Measurements from ENCODE around the gene FOXJ3.

DNA sequence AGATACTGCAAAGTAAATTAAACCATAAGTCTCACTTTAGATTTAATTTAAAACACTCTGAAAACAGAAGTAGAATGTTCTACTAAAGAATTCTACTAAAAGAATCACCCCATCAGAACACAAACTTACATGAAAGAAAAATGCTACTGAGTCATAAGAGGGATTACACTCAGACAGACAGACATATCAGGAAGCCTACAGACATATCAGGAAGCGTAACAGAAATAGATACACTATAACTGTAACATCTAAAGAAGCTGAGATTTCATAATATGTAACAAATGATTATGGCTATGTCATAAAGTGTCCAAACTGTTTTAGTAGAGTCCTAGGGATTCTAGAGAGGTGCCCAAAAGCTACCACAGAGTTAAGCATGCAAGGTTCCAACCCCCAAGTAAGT is 23.9 kb downstream of the FOXJ3 start:
- TF ChIP-seq, protein P1, sequence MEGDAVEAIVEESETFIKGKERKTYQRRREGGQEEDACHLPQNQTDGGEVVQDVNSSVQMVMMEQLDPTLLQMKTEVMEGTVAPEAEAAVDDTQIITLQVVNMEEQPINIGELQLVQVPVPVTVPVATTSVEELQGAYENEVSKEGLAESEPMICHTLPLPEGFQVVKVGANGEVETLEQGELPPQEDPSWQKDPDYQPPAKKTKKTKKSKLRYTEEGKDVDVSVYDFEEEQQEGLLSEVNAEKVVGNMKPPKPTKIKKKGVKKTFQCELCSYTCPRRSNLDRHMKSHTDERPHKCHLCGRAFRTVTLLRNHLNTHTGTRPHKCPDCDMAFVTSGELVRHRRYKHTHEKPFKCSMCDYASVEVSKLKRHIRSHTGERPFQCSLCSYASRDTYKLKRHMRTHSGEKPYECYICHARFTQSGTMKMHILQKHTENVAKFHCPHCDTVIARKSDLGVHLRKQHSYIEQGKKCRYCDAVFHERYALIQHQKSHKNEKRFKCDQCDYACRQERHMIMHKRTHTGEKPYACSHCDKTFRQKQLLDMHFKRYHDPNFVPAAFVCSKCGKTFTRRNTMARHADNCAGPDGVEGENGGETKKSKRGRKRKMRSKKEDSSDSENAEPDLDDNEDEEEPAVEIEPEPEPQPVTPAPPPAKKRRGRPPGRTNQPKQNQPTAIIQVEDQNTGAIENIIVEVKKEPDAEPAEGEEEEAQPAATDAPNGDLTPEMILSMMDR (tag by site-specific recombination; IDR thresholded peaks at IDR 0.05): no peak
- no peak for TF ChIP-seq ZNF423 (tag by site-specific recombination; IDR thresholded peaks at IDR 0.05)
- TF ChIP-seq ZNF513 (tag by site-specific recombination; IDR thresholded peaks at IDR 0.05): no peak
- TF ChIP-seq KLF1 (tag by site-specific recombination; IDR thresholded peaks at IDR 0.05): no peak
- no peak for TF ChIP-seq ZNF10 (tag by site-specific recombination; IDR thresholded peaks at IDR 0.05)
- TF ChIP-seq PRDM6 (tag by site-specific recombination; IDR thresholded peaks at IDR 0.05): no peak
- TF ChIP-seq ZNF146 (tag by site-specific recombination; IDR thresholded peaks at IDR 0.05): no peak
- TF ChIP-seq RBAK (tag by site-specific recombination; IDR thresholded peaks at IDR 0.05): no peak
- TF ChIP-seq YY1 (tag by site-specific recombination; IDR thresholded peaks at IDR 0.05): no peak

Measured in HEK293 (cell line).